Body of pancreas (tissue), 4 donors: Measurements from ENCODE around the gene STK32B.

ENCODE experiments used
- POLR2A ChIP-seq, 3 donors: fragments of 450-650 bp; IDR thresholded peaks; one replicate each; pipeline ENCODE4 v1.6.1; 2016; ENCODE audit warnings: antibody characterized with exemption in 3 of 3, mild to moderate bottlenecking in 2 of 3
- TF ChIP-seq, protein P1 (sequence below), 7 experiments: fragments of 450-650 bp in 4 of 7; fragments of 200-600 bp in 3 of 7; sonication (generic) in 3 of 7; IDR thresholded peaks; one replicate each; pipeline ENCODE4 v1.5.1; 2016 to 2019; ENCODE audit warnings: antibody characterized with exemption in 7 of 7

DNA sequence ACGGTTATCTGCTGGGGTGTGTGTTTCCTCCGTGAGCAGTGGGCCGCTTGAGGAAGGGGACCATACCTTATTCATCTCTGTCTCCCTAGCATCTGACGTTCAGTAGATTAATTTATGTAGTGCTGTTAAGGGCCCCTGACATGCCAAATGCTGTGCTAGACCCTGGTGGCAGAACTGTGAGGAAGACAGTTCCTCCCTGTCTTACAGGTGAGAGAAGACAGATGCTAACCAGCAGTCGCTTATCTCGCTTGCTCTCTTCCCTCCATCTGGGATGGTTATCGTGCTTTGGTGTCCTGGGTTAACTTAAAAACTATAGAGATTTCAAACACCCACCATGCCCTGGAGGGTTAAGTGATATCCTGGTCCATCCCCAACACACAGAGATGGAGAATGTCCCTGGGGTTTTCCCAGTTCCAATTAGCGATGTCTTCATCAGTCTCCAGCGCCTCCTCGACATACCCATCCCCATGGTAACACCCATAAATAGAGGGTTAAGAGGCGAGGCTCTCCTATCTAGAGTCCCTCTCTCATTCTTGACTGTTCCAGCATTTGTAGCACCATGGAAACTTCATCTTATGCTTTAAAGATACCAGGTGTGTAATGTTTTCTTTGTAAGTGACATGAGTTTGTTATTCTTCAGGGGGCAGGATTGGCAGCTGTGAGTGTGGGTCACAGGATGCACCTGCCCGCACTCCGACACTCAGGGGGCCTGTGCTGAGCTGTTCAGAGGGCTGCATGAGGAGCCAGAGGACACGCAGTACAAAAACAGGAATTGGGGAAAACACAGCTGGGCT is 135.2 kb downstream of the STK32B start:
- TF ChIP-seq, protein P1, sequence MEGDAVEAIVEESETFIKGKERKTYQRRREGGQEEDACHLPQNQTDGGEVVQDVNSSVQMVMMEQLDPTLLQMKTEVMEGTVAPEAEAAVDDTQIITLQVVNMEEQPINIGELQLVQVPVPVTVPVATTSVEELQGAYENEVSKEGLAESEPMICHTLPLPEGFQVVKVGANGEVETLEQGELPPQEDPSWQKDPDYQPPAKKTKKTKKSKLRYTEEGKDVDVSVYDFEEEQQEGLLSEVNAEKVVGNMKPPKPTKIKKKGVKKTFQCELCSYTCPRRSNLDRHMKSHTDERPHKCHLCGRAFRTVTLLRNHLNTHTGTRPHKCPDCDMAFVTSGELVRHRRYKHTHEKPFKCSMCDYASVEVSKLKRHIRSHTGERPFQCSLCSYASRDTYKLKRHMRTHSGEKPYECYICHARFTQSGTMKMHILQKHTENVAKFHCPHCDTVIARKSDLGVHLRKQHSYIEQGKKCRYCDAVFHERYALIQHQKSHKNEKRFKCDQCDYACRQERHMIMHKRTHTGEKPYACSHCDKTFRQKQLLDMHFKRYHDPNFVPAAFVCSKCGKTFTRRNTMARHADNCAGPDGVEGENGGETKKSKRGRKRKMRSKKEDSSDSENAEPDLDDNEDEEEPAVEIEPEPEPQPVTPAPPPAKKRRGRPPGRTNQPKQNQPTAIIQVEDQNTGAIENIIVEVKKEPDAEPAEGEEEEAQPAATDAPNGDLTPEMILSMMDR (IDR thresholded peaks at IDR 0.05), result no peak
- TF ChIP-seq POLR2A (IDR thresholded peaks at IDR 0.05), result no peak
